ENCODE results near the gene BICRAL. TPM values are rescaled to one million over a fixed set of nuclear protein-coding genes. Genes with fewer than 3 reads are reported as not detected.

Gene BICRAL
- total RNA-seq, 2 donors from 2014 or later: 11.6 to 14.9 TPM

- Mint-ChIP-seq H3K4me3 (no peak overlapping the region), H3K9me3 (no peaks in the 10 kb centered on the region), H3K4me1 (peaks cover 37% of the 10 kb centered on the region), H3K27me3 (ENCODE audit: insufficient read depth) (no peaks in the 10 kb centered on the region), H3K27ac (no peak overlapping the region), H3K36me3 (ENCODE audit: low read depth) (peaks cover 12% of the 10 kb centered on the region)
- no peak for DNase-seq
- WGBS, 2 experiments (ENCODE audit: insufficient coverage in 1 of 2, insufficient read length in 1 of 2): 96 to 98% methylated on average over 2 of the region's 2 CpGs
- Histone ChIP-seq H3K36me3 (ENCODE audit: control insufficient read depth, insufficient read depth, low read length) (no peaks in the 10 kb centered on the region), H3K27me3 (ENCODE audit: control insufficient read depth, insufficient read depth, low read length, poor library complexity, severe bottlenecking) (no peaks in the 10 kb centered on the region), H3K27ac (ENCODE audit: low read depth, low read length) (no peak overlapping the region), H3K9me3 (ENCODE audit: control insufficient read depth, low read length) (no peaks in the 10 kb centered on the region), H3K9ac (ENCODE audit: extremely low read depth, low read length, poor library complexity, severe bottlenecking) (no peak overlapping the region), H3K4me3 (ENCODE audit: low read length) (peak overlapping the region; percentile 98), H3K4me1 (ENCODE audit: control insufficient read depth, insufficient read depth, low read length) (peaks cover 3% of the 10 kb centered on the region)
- TF ChIP-seq, protein P1, sequence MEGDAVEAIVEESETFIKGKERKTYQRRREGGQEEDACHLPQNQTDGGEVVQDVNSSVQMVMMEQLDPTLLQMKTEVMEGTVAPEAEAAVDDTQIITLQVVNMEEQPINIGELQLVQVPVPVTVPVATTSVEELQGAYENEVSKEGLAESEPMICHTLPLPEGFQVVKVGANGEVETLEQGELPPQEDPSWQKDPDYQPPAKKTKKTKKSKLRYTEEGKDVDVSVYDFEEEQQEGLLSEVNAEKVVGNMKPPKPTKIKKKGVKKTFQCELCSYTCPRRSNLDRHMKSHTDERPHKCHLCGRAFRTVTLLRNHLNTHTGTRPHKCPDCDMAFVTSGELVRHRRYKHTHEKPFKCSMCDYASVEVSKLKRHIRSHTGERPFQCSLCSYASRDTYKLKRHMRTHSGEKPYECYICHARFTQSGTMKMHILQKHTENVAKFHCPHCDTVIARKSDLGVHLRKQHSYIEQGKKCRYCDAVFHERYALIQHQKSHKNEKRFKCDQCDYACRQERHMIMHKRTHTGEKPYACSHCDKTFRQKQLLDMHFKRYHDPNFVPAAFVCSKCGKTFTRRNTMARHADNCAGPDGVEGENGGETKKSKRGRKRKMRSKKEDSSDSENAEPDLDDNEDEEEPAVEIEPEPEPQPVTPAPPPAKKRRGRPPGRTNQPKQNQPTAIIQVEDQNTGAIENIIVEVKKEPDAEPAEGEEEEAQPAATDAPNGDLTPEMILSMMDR (conservative IDR thresholded peaks at IDR 0.05): no peak
Measured at GRCh38 chr6:42787063-42787472, 5.2 kb downstream of the BICRAL start.

DNA sequence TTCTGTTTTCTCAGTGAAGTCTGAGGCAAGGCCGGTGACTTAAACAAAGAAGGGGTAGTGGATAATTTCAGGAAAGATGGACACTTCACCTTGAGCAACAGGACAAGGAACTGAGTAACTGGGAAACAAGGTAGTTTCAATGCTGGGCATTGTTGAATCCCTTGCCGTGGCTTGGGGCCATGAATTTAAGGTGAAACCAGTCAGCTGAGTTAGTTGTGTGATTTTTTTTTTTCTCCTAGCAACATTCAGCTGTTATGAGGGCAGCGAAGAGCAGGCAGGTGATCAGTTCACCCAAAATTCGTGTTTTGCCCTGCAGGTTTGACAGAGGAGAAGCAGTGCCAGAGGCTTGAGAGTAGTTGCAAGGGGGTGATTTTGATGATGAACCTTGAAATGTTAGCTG lies 6.8 kb downstream of the BICRAL start:
- TF ChIP-seq, protein P1 (conservative IDR thresholded peaks at IDR 0.05): no peak
- Histone ChIP-seq H3K4me3 (ENCODE audit: low read length) (no peak overlapping the region), H3K9me3 (ENCODE audit: control insufficient read depth, low read length) (no peaks in the 10 kb centered on the region), H3K36me3 (ENCODE audit: control insufficient read depth, insufficient read depth, low read length) (no peaks in the 10 kb centered on the region), H3K27ac (ENCODE audit: low read depth, low read length) (no peak overlapping the region), H3K9ac (ENCODE audit: extremely low read depth, low read length, poor library complexity, severe bottlenecking) (no peak overlapping the region), H3K4me1 (ENCODE audit: control insufficient read depth, insufficient read depth, low read length) (peaks cover 3% of the 10 kb centered on the region), H3K27me3 (ENCODE audit: control insufficient read depth, insufficient read depth, low read length, poor library complexity, severe bottlenecking) (no peaks in the 10 kb centered on the region)
- Mint-ChIP-seq H3K27me3 (ENCODE audit: insufficient read depth) (no peaks in the 10 kb centered on the region), H3K27ac (peak overlapping the region; percentile 29), H3K9me3 (no peaks in the 10 kb centered on the region), H3K36me3 (ENCODE audit: low read depth) (peaks cover 12% of the 10 kb centered on the region), H3K4me1 (peaks cover 37% of the 10 kb centered on the region), H3K4me3 (no peak overlapping the region)
- 95 to 98% methylated on average over 4 of the region's 4 CpGs for WGBS, 2 experiments (ENCODE audit: insufficient coverage in 1 of 2, insufficient read length in 1 of 2)
- DNase-seq: no peak

GRCh38 chr6:42790549-42791181 lies 8.8 kb downstream of the BICRAL start:
- peaks cover 27% of the 10 kb centered on the region for H3K4me1 Mint-ChIP-seq
- 70 to 74% methylated on average over 4 to 5 of the region's 5 CpGs for WGBS, 2 experiments (ENCODE audit: insufficient coverage in 1 of 2, insufficient read length in 1 of 2)
- peak; percentile 80 for DNase-seq
- H3K27ac Mint-ChIP-seq: peak overlapping the region; percentile 78
- Histone ChIP-seq H3K27ac (ENCODE audit: low read depth, low read length) (peak overlapping the region; percentile 74), H3K9ac (ENCODE audit: extremely low read depth, low read length, poor library complexity, severe bottlenecking) (peak overlapping the region; percentile 28), H3K36me3 (ENCODE audit: control insufficient read depth, insufficient read depth, low read length) (no peaks in the 10 kb centered on the region), H3K27me3 (ENCODE audit: control insufficient read depth, insufficient read depth, low read length, poor library complexity, severe bottlenecking) (no peaks in the 10 kb centered on the region), H3K9me3 (ENCODE audit: control insufficient read depth, low read length) (no peaks in the 10 kb centered on the region), H3K4me3 (ENCODE audit: low read length) (no peak overlapping the region), H3K4me1 (ENCODE audit: control insufficient read depth, insufficient read depth, low read length) (peaks cover 3% of the 10 kb centered on the region)
- TF ChIP-seq, protein P1 (conservative IDR thresholded peaks at IDR 0.05): peak; percentile 25
- H3K36me3 Mint-ChIP-seq (ENCODE audit: low read depth): peaks cover 11% of the 10 kb centered on the region
- no peaks in the 10 kb centered on the region for H3K27me3 Mint-ChIP-seq (ENCODE audit: insufficient read depth)
- no peak overlapping the region for H3K4me3 Mint-ChIP-seq
- no peaks in the 10 kb centered on the region for H3K9me3 Mint-ChIP-seq

Data from endodermal cell (in vitro differentiated cells).